Right atrium auricular region (tissue), 2 donors: ENCODE data around the gene SLC66A2. TPM values are rescaled to one million over a fixed set of nuclear protein-coding genes. Genes with fewer than 3 reads are reported as not detected.

Experiments
- DNase-seq: peaks from one replicate; pipeline ENCODE4 v3.0.0-alpha.2; 2019; ENCODE audit warnings: low spot score
- H3K27ac ChIP-seq, 2 donors: fragments of 200-600 bp; sonication (generic); 1 replicate in 1 of 2; 2 replicates in 1 of 2; pipeline ENCODE4 v1.5.1; 2016 to 2019
- H3K27me3 ChIP-seq, 2 donors: fragments of 200-600 bp; sonication (generic); one replicate each; pipeline versions ENCODE4 v1.5.1 to v1.6.0; 2017 to 2019
- H3K36me3 ChIP-seq: fragments of 200-600 bp; sonication (generic); one replicate; pipeline ENCODE4 v1.5.1; 2016
- H3K4me1 ChIP-seq, 2 donors: fragments of 200-600 bp; sonication (generic); one replicate each; pipeline versions ENCODE4 v1.5.1 to v1.6.0; 2017 to 2019
- H3K4me3 ChIP-seq, 2 donors: fragments of 200-600 bp; sonication (generic); 1 replicate in 1 of 2; 2 replicates in 1 of 2; pipeline ENCODE4 v1.5.1; 2017 to 2019; ENCODE audit warnings: mild to moderate bottlenecking in 1 of 2, moderate library complexity in 1 of 2
- H3K9me3 ChIP-seq, 2 donors: fragments of 200-600 bp; sonication (generic); one replicate each; pipeline ENCODE4 v1.5.1; 2019
- CTCF ChIP-seq, 2 donors: fragments of 200-600 bp; sonication (generic); IDR thresholded peaks; one replicate each; pipeline ENCODE4 v1.5.1; 2019; ENCODE audit warnings: antibody characterized with exemption in 2 of 2
- total RNA-seq, 2 donors: library from RNA; depleted of rRNA; stranded (reverse); fragments of >200 nt; gene quantifications; one replicate each; pipeline ENCODE4 v1.1.0, GENCODE V29; 2016

SLC66A2 gene
- total RNA-seq, 2 donors from 2014 or later, result 21.4 to 22.9 TPM

DNA sequence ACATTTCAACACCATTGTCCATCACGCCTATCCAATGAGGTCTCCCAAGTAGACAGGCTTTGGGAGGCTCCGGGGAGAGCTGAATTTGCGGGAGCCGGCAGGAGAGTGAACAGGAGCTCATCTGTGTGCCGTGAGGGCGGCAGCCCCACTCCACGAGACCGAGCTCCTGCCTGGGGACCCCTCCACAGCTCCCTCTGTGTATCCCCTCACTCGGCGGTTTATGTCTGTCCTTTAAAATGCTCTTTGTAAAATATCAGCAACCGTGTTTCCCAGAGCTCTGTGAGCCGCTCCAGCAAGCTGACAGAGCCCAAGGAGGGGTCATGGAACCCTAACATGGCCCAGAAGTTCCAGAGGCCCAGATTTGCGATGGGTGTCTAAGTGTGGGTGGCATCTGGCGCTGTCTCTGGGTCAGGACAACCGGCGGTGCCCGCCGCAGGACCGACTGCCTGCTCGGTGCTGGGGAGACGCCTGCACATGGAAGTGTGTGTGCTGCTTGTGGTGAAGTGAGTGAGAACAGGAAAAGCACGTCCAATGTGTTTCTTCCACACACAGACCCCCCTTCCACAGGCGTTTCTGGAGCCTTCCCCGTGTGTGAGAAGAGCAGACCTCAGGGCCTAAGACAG is 34.8 kb downstream of the SLC66A2 start:
- Histone ChIP-seq H3K36me3 (peaks cover 40% of the 10 kb centered on the region), H3K9me3 (no peaks in the 10 kb centered on the region), H3K4me1 (no peaks in the 10 kb centered on the region), H3K27me3 (no peaks in the 10 kb centered on the region), H3K27ac (no peak overlapping the region), H3K4me3 (no peak overlapping the region)
- no peak for TF ChIP-seq CTCF (IDR thresholded peaks at IDR 0.05)
- DNase-seq, result peak; percentile 44

DNA sequence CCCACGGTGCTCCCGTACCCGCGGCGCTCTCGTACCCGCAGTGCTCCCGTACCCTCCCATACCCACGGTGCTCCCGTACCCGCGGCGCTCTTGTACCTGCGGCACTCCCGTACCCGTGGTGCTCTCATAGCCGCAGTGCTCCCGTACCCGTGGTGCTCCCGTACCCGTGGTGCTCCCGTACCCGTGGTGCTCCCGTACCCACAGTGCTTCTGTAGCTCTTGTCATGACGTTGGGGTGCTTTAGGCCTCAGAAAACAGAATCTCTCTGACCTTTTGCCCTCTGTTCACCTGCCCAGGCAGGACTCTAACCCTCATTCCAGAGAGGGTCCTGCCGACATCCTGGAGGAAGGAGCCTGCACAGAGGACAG is 35.3 kb downstream of the SLC66A2 start:
- no peaks in the 10 kb centered on the region for H3K27me3 ChIP-seq
- H3K4me1 ChIP-seq, result no peaks in the 10 kb centered on the region
- TF ChIP-seq CTCF (IDR thresholded peaks at IDR 0.05), result no peak
- no peak overlapping the region for H3K4me3 ChIP-seq
- H3K36me3 ChIP-seq, result peaks cover 40% of the 10 kb centered on the region
- DNase-seq, result no peak
- no peak overlapping the region for H3K27ac ChIP-seq
- H3K9me3 ChIP-seq, result no peaks in the 10 kb centered on the region

GRCh38 chr18:79915161-79916127 is 36.0 kb downstream of the SLC66A2 start:
- Histone ChIP-seq H3K4me1 (no peaks in the 10 kb centered on the region), H3K36me3 (peaks cover 40% of the 10 kb centered on the region), H3K27ac (no peak overlapping the region), H3K4me3 (no peak overlapping the region), H3K27me3 (no peaks in the 10 kb centered on the region), H3K9me3 (no peaks in the 10 kb centered on the region)
- no peak for TF ChIP-seq CTCF (IDR thresholded peaks at IDR 0.05)
- DNase-seq, result peak; percentile 51

DNA sequence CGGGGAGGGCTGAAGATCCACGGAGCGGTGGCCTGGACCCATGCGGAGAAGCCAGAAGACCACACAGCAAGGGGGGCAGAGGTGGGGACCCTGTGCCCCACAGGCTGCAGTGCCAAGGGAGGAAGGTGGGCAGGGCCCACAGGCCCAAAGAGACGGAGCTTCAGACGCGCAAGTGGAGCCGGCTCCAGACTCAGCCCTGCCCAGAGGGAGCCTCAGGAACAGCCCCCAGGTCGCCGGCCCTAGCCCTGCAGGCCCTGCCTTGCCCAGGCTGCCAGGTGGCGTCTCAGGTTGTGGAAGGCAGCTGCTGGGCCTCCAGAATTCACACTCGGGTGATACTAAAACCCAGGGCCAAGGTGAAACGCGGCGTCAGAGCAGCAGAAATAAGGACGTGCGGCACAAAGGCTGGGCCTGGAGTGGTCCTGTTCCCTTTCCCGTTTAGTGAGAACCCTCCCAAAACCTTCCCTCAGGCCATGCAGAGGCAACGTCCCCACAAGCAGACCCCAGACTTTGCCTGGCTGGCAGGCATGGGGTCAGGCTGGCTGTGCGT is 36.8 kb downstream of the SLC66A2 start:
- no peaks in the 10 kb centered on the region for H3K9me3 ChIP-seq
- H3K4me1 ChIP-seq, result no peaks in the 10 kb centered on the region
- no peak overlapping the region for H3K4me3 ChIP-seq
- no peaks in the 10 kb centered on the region for H3K27me3 ChIP-seq
- DNase-seq, result no peak
- TF ChIP-seq CTCF (IDR thresholded peaks at IDR 0.05), result no peak
- H3K27ac ChIP-seq, result no peak overlapping the region
- peaks cover 40% of the 10 kb centered on the region for H3K36me3 ChIP-seq

DNA sequence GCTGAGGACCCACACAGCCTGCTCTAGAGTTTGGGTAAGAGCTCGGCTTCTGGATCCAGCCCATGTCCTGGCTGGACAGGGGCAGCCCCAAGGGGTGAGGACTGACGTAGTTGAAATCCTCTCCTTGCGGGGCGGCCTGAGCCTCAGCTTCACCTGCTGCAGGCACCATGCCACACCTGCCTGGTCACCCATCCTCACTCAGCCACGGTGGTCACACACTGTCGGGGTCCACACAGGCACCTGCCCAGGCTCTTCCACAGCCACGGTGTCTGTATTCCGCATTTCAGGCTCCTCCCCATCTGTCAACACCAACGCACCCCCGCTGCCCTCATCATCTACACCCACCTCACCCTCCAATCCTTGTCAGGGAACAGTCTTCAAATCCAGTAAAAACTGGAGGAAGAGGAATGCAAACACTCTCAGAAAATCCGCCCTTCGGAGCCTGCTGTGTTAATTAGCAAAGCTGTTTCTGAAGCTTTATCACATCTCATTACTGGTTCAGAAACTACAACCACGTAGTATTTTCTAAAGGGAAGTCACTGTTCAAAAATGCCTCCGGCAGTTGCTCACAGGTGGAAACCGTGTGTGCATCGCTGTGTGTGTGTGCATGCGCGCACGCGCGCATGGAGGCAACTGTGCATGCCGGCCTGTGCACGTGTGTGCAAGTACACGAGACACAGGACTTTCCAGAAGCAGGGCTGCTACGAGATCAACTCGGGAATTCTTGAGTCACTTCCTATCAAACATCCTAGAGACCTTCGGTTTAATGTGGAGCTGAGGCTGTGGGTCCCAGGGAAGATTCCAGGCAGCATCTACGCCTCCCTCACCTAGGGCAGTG is 38.2 kb downstream of the SLC66A2 start:
- H3K27me3 ChIP-seq, result no peaks in the 10 kb centered on the region
- DNase-seq, result peak; percentile 52
- H3K27ac ChIP-seq, result no peak overlapping the region
- TF ChIP-seq CTCF (IDR thresholded peaks at IDR 0.05), result no peak
- H3K36me3 ChIP-seq, result peaks cover 32% of the 10 kb centered on the region
- no peak overlapping the region for H3K4me3 ChIP-seq
- H3K9me3 ChIP-seq, result no peaks in the 10 kb centered on the region
- no peaks in the 10 kb centered on the region for H3K4me1 ChIP-seq
